Gastroesophageal sphincter (tissue), 4 donors: ENCODE data around the gene SERPINE1. TPM values are rescaled to one million over a fixed set of nuclear protein-coding genes. Genes with fewer than 3 reads are reported as not detected.

Experiments used
- ATAC-seq: fragments of 150-250 bp; one replicate; pipeline ENCODE4 v1.9.1; 2016; ENCODE audit warnings: mild to moderate bottlenecking, moderate library complexity
- H3K27ac ChIP-seq, 4 donors: fragments of 200-600 bp; sonication (generic) in 3 of 4; 1 replicate in 3 of 4; 2 replicates in 1 of 4; pipeline ENCODE4 v1.5.1; 2016 to 2019
- H3K27me3 ChIP-seq: fragments of 200-600 bp; sonication (generic); one replicate; pipeline ENCODE4 v1.5.1; 2019
- H3K36me3 ChIP-seq, 2 donors: fragments of 200-600 bp; sonication (generic); one replicate each; pipeline ENCODE4 v1.5.1; 2019; ENCODE audit warnings: control low read depth in 1 of 2
- H3K4me1 ChIP-seq, 3 donors: fragments of 200-600 bp; sonication (generic); 1 replicate in 2 of 3; 2 replicates in 1 of 3; pipeline ENCODE4 v1.5.1; 2016 to 2019; ENCODE audit warnings: control low read depth in 2 of 3
- H3K4me3 ChIP-seq, 2 donors: fragments of 200-600 bp; sonication (generic); one replicate each; pipeline ENCODE4 v1.5.1; 2019; ENCODE audit warnings: mild to moderate bottlenecking in 1 of 2, moderate library complexity in 1 of 2
- H3K9me3 ChIP-seq, 3 donors: fragments of 200-600 bp; sonication (generic); one replicate each; pipeline ENCODE4 v1.5.1; 2017 to 2019; ENCODE audit warnings: control low read depth in 2 of 3
- CTCF ChIP-seq, 4 experiments: fragments of 200-600 bp in 2 of 4; fragments of 450-650 bp in 2 of 4; sonication (generic) in 1 of 4; IDR thresholded peaks; one replicate each; pipeline ENCODE4 v1.5.1; 2017 to 2019; ENCODE audit warnings: antibody characterized with exemption in 4 of 4, mild to moderate bottlenecking in 2 of 4, moderate library complexity in 2 of 4
- EP300 ChIP-seq: sonication (generic); formaldehyde crosslinking; IDR thresholded peaks from one replicate; pipeline ENCODE4 v1.6.1; 2017; ENCODE audit warnings: antibody characterized with exemption, mild to moderate bottlenecking
- POLR2A ChIP-seq, 2 donors: fragments of 450-650 bp; IDR thresholded peaks; one replicate each; pipeline ENCODE4 v1.6.1; 2017; ENCODE audit warnings: antibody characterized with exemption in 2 of 2, mild to moderate bottlenecking in 2 of 2, moderate library complexity in 1 of 2
- POLR2AphosphoS5 ChIP-seq: sonication (generic); formaldehyde crosslinking; IDR thresholded peaks from one replicate; pipeline ENCODE4 v1.6.1; 2017; ENCODE audit warnings: antibody characterized with exemption
- WGBS, 2 donors: methylation state at CpG; one replicate each; pipeline ENCODE4 v1.1.5; 2018; ENCODE audit warnings: low coverage in 1 of 2; 5-methylcytosine and 5-hydroxymethylcytosine counted together
- total RNA-seq, 4 donors: library from RNA; depleted of rRNA; stranded (reverse); fragments of >200 nt; gene quantifications; one replicate each; pipeline ENCODE4 v1.1.0, GENCODE V29; 2016

The SERPINE1 gene
- total RNA-seq, 4 donors from 2014 or later, result 5.4 to 75.3 (median 19.6) TPM

GRCh38 chr7:101085162-101085964, 41.5 kb upstream of the SERPINE1 start, which contains the start of gene TRIM56:
TSS of gene TRIM56 (plus strand) at chr7:101085481. CDS start at chr7:101087313, 1,832 bp downstream.
- WGBS, 2 donors, result 0% methylated on average over 7 to 9 of the region's 26 CpGs
- TF ChIP-seq EP300 (no peak), CTCF (IDR thresholded peaks at IDR 0.05) (no peak), POLR2A (IDR thresholded peaks at IDR 0.05) (peak in 1 of 2 donors; percentile 10), POLR2AphosphoS5 (peak; percentile 60)
- H3K9me3 ChIP-seq, result no peaks in the 10 kb centered on the region
- H3K27ac ChIP-seq, result peak within 1 kb of the TSS; percentile 74 to 93 (median 90)
- H3K36me3 ChIP-seq, result peaks cover 0 to 36% of the 10 kb centered on the region in 2 donors
- ATAC-seq, result peak; percentile 97
- peaks cover 0 to 53% (median 14%) of the 10 kb centered on the region in 3 donors for H3K4me1 ChIP-seq
- H3K4me3 ChIP-seq, result peak within 1 kb of the TSS; percentile 58 to 81
- H3K27me3 ChIP-seq, result no peaks in the 10 kb centered on the region

- Histone ChIP-seq H3K4me3 (no peak overlapping the region), H3K27me3 (no peaks in the 10 kb centered on the region), H3K27ac (peak overlapping the region in 1 of 4 donors; percentile 92), H3K36me3 (peaks cover 0 to 52% of the 10 kb centered on the region in 2 donors), H3K4me1 (peaks cover 0 to 57% (median 14%) of the 10 kb centered on the region in 3 donors), H3K9me3 (no peaks in the 10 kb centered on the region)
- 80% methylated on average over 1 of the region's 45 CpGs; no CpG with 5 or more reads in 1 of the 2 donors for WGBS, 2 donors
- no peak for TF ChIP-seq POLR2AphosphoS5
- TF ChIP-seq EP300, result no peak
- no peak for TF ChIP-seq POLR2A (IDR thresholded peaks at IDR 0.05)
- no peak for TF ChIP-seq CTCF (IDR thresholded peaks at IDR 0.05)
- ATAC-seq, result no peak
Measured at GRCh38 chr7:101087334-101088068, 39.4 kb upstream of the SERPINE1 start.

GRCh38 chr7:101088069-101088425, 38.9 kb upstream of the SERPINE1 start:
- no peak for ATAC-seq
- Histone ChIP-seq H3K9me3 (no peaks in the 10 kb centered on the region), H3K27ac (no peak overlapping the region), H3K4me3 (no peak overlapping the region), H3K4me1 (peaks cover 0 to 57% (median 14%) of the 10 kb centered on the region in 3 donors), H3K36me3 (peaks cover 0 to 52% of the 10 kb centered on the region in 2 donors), H3K27me3 (no peaks in the 10 kb centered on the region)
- no CpG with 5 or more reads among the region's 21 CpGs for WGBS, 2 donors
- TF ChIP-seq CTCF (IDR thresholded peaks at IDR 0.05), result no peak
- TF ChIP-seq POLR2AphosphoS5, result no peak
- TF ChIP-seq POLR2A (IDR thresholded peaks at IDR 0.05), result no peak
- TF ChIP-seq EP300, result no peak

GRCh38 chr7:101088858-101089529, 37.9 kb upstream of the SERPINE1 start:
- TF ChIP-seq CTCF (IDR thresholded peaks at IDR 0.05) (no peak), POLR2A (IDR thresholded peaks at IDR 0.05) (no peak), EP300 (no peak), POLR2AphosphoS5 (no peak)
- no peak for ATAC-seq
- Histone ChIP-seq H3K27me3 (no peaks in the 10 kb centered on the region), H3K36me3 (peaks cover 0 to 52% of the 10 kb centered on the region in 2 donors), H3K9me3 (no peaks in the 10 kb centered on the region), H3K27ac (no peak overlapping the region), H3K4me3 (no peak overlapping the region), H3K4me1 (peaks cover 0 to 57% (median 14%) of the 10 kb centered on the region in 3 donors)
- WGBS, 2 donors, result no CpG with 5 or more reads among the region's 41 CpGs
